ENCODE results near the gene ICE1. TPM values are rescaled to one million over a fixed set of nuclear protein-coding genes. Genes with fewer than 3 reads are reported as not detected.

Gene ICE1
- total RNA-seq, 1 donor from 2014 or later, result 56.5 TPM

DNA sequence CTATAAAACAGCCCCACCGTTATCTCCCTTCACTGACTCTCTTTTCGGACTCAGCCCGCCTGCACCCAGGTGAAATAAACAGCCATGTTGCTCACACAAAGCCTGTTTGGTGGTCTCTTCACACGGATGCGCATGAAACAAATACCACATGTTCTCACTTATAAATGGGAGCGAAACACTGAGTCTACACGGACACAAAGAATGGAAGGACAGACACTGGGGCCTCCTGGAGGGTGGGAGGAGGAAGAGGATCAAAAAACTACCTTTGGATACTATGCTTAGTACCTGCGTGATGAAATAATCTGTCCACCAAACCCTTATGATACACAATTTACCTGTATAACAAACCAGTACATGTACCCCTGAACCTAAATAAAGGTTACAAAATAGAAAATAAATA is 98.6 kb downstream of the ICE1 start:
- H3K4me1 Mint-ChIP-seq (ENCODE audit: low read depth, unreplicated experiment), result no peaks in the 10 kb centered on the region
- peaks cover 10% of the 10 kb centered on the region for H3K36me3 Mint-ChIP-seq (ENCODE audit: unreplicated experiment)
- TF ChIP-seq, protein P1, sequence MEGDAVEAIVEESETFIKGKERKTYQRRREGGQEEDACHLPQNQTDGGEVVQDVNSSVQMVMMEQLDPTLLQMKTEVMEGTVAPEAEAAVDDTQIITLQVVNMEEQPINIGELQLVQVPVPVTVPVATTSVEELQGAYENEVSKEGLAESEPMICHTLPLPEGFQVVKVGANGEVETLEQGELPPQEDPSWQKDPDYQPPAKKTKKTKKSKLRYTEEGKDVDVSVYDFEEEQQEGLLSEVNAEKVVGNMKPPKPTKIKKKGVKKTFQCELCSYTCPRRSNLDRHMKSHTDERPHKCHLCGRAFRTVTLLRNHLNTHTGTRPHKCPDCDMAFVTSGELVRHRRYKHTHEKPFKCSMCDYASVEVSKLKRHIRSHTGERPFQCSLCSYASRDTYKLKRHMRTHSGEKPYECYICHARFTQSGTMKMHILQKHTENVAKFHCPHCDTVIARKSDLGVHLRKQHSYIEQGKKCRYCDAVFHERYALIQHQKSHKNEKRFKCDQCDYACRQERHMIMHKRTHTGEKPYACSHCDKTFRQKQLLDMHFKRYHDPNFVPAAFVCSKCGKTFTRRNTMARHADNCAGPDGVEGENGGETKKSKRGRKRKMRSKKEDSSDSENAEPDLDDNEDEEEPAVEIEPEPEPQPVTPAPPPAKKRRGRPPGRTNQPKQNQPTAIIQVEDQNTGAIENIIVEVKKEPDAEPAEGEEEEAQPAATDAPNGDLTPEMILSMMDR (IDR thresholded peaks at IDR 0.05; ENCODE audit: partially characterized antibody, unreplicated experiment), result no peak
- no peak for DNase-seq
- H3K27ac Mint-ChIP-seq (ENCODE audit: unreplicated experiment), result no peak overlapping the region
- H3K9me3 Mint-ChIP-seq (ENCODE audit: unreplicated experiment), result peaks cover 3% of the 10 kb centered on the region
- no peak overlapping the region for H3K4me3 Mint-ChIP-seq (ENCODE audit: unreplicated experiment)
- no peaks in the 10 kb centered on the region for H3K27me3 Mint-ChIP-seq (ENCODE audit: unreplicated experiment)

DNA sequence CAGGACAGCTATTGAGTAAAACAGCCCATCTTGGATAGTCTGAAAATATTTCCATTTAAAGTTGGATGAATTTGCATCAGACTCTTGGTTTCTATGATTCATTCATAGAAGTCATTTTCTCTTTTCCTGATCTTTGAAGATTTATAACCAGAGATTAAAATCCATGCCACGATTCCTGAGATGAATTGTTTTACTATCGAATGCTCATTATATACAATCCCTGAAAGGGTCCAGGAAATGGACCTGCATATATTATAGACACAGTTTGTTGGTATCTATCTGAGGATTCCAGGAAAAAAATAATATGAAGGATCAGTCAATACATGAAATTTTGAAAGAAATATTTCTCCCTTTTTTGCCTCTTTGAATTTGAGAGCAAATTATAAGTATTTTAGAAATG is 99.0 kb downstream of the ICE1 start:
- Mint-ChIP-seq H3K36me3 (ENCODE audit: unreplicated experiment) (peaks cover 5% of the 10 kb centered on the region), H3K9me3 (ENCODE audit: unreplicated experiment) (peaks cover 3% of the 10 kb centered on the region), H3K27me3 (ENCODE audit: unreplicated experiment) (no peaks in the 10 kb centered on the region), H3K4me1 (ENCODE audit: low read depth, unreplicated experiment) (no peaks in the 10 kb centered on the region), H3K27ac (ENCODE audit: unreplicated experiment) (no peak overlapping the region), H3K4me3 (ENCODE audit: unreplicated experiment) (no peak overlapping the region)
- TF ChIP-seq, protein P1 (IDR thresholded peaks at IDR 0.05; ENCODE audit: partially characterized antibody, unreplicated experiment), result no peak
- no peak for DNase-seq

DNA sequence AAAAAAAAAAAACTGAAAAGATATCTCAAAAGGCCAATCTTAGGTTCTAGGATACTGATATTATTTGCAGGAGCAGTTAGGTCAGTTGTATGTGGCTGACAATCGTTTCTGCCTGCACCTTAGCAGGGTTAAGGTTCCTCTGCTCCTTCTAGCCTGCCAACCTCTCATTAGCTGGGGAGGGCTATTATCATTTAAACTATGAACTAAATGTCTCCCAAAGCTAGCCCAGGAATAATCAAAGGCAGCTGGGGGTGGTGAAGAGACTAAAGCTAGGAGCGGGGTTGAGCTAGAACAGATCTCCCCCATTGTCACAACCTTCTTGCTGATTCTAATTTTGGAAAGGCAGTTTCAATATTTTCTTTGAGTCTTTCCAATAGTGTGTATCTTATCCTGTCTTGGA is 99.9 kb downstream of the ICE1 start:
- Mint-ChIP-seq H3K9me3 (ENCODE audit: unreplicated experiment) (no peaks in the 10 kb centered on the region), H3K27me3 (ENCODE audit: unreplicated experiment) (no peaks in the 10 kb centered on the region), H3K4me3 (ENCODE audit: unreplicated experiment) (no peak overlapping the region), H3K27ac (ENCODE audit: unreplicated experiment) (no peak overlapping the region), H3K4me1 (ENCODE audit: low read depth, unreplicated experiment) (no peaks in the 10 kb centered on the region), H3K36me3 (ENCODE audit: unreplicated experiment) (no peaks in the 10 kb centered on the region)
- TF ChIP-seq, protein P1 (IDR thresholded peaks at IDR 0.05; ENCODE audit: partially characterized antibody, unreplicated experiment), result no peak
- no peak for DNase-seq

DNA sequence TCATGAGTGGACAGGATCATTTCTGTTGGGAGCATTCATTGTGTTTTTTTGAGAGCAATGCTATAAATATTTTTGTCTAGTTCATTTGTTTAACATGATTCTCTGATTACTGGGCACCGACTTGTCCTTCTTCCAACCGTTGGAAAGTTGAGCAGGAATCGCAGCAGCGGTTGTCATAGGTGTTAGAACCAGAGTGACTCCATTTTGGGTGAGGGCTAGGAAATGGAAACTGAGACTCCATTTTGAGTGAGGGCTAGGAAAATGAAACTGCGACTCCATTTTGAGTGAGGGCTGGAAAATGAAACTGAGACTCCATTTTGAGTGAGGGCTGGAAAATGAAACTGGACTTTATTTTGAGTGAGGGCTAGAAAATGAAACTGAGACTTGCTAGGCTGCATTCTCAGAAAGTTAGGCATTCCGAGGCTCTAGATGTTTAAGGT is 100.6 kb downstream of the ICE1 start:
- no peaks in the 10 kb centered on the region for H3K27me3 Mint-ChIP-seq (ENCODE audit: unreplicated experiment)
- no peak for DNase-seq
- no peaks in the 10 kb centered on the region for H3K9me3 Mint-ChIP-seq (ENCODE audit: unreplicated experiment)
- H3K36me3 Mint-ChIP-seq (ENCODE audit: unreplicated experiment), result no peaks in the 10 kb centered on the region
- H3K4me3 Mint-ChIP-seq (ENCODE audit: unreplicated experiment), result no peak overlapping the region
- no peak overlapping the region for H3K27ac Mint-ChIP-seq (ENCODE audit: unreplicated experiment)
- TF ChIP-seq, protein P1 (IDR thresholded peaks at IDR 0.05; ENCODE audit: partially characterized antibody, unreplicated experiment), result no peak
- no peaks in the 10 kb centered on the region for H3K4me1 Mint-ChIP-seq (ENCODE audit: low read depth, unreplicated experiment)

DNA sequence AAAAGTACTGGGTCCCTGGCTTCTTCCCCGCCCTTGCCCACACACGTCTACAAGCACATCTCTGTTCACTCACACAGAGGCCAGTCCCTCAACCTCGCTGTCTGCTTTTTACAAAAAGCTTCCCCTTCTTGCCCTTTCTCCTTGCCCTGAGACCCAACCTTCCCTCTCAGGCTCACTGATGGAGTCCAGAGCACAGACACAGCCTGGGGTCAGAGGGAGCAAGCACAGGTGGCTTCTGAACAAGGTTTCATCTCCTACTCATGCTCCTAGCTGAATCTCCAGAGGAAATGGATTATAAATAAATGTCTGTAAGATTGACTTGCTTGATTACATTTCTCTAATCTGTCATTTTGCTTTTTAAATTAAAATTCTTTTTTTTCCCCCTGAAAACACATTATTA is 101.8 kb downstream of the ICE1 start:
- Mint-ChIP-seq H3K27me3 (ENCODE audit: unreplicated experiment) (no peaks in the 10 kb centered on the region), H3K4me3 (ENCODE audit: unreplicated experiment) (no peak overlapping the region), H3K36me3 (ENCODE audit: unreplicated experiment) (no peaks in the 10 kb centered on the region), H3K4me1 (ENCODE audit: low read depth, unreplicated experiment) (no peaks in the 10 kb centered on the region), H3K9me3 (ENCODE audit: unreplicated experiment) (peaks cover 2% of the 10 kb centered on the region), H3K27ac (ENCODE audit: unreplicated experiment) (no peak overlapping the region)
- DNase-seq, result no peak
- TF ChIP-seq, protein P1 (IDR thresholded peaks at IDR 0.05; ENCODE audit: partially characterized antibody, unreplicated experiment), result no peak

Measured in glutamatergic neuron (in vitro differentiated cells).